Upper lobe of left lung (tissue), 6 donors: ENCODE measurements around the gene TSPEAR. TPM values are rescaled to one million over a fixed set of nuclear protein-coding genes. Genes with fewer than 3 reads are reported as not detected.

Experiments used
- ATAC-seq, 2 donors: fragments of 200-7000 bp; cut with Tn5 transposase; one replicate each; pipeline ENCODE4 v1.9.1; 2022; ENCODE audit warnings: mild to moderate bottlenecking in 2 of 2, moderate library complexity in 2 of 2; ENCODE audit not compliant: low FRiP score in 2 of 2
- DNase-seq, 2 donors: peaks; one replicate each; pipeline ENCODE4 v3.0.0-alpha.2; 2019 to 2020
- H3K27ac ChIP-seq, 4 donors: fragments of 200-600 bp; sonication (generic); one replicate each; pipeline ENCODE4 v1.5.1; 2016 to 2019
- H3K27me3 ChIP-seq, 4 donors: fragments of 200-600 bp; sonication (generic); one replicate each; pipeline ENCODE4 v1.5.1; 2017 to 2019
- H3K36me3 ChIP-seq, 4 donors: fragments of 200-600 bp; sonication (generic); one replicate each; pipeline ENCODE4 v1.5.1; 2016 to 2019
- H3K4me1 ChIP-seq, 4 donors: fragments of 200-600 bp; sonication (generic); one replicate each; pipeline ENCODE4 v1.5.1; 2018 to 2019
- H3K4me3 ChIP-seq, 4 donors: fragments of 200-600 bp; sonication (generic); one replicate each; pipeline ENCODE4 v1.5.1; 2017 to 2019; ENCODE audit warnings: mild to moderate bottlenecking in 2 of 4, moderate library complexity in 1 of 4
- H3K9me3 ChIP-seq, 4 donors: fragments of 200-600 bp; sonication (generic); one replicate each; pipeline ENCODE4 v1.5.1; 2018 to 2019
- CTCF ChIP-seq, 6 experiments: fragments of 450-650 bp in 4 of 6; fragments of 200-600 bp in 2 of 6; sonication (generic) in 2 of 6; IDR thresholded peaks; one replicate each; pipeline ENCODE4 v1.5.1; 2016 to 2019; ENCODE audit warnings: antibody characterized with exemption in 6 of 6
- EP300 ChIP-seq, 4 donors: sonication (generic); formaldehyde crosslinking; IDR thresholded peaks; one replicate each; pipeline ENCODE4 v1.5.1; 2017; ENCODE audit warnings: antibody characterized with exemption in 4 of 4, control low read depth in 2 of 4
- POLR2A ChIP-seq, 4 donors: fragments of 450-650 bp; IDR thresholded peaks; one replicate each; pipeline ENCODE4 v1.5.1; 2016 to 2017; ENCODE audit warnings: antibody characterized with exemption in 4 of 4, mild to moderate bottlenecking in 2 of 4
- POLR2AphosphoS5 ChIP-seq, 2 donors: sonication (generic); formaldehyde crosslinking; IDR thresholded peaks; one replicate each; pipeline ENCODE4 v1.5.1; 2017; ENCODE audit warnings: antibody characterized with exemption in 2 of 2
- WGBS, 2 donors: methylation state at CpG; one replicate each; pipeline ENCODE4 v1.1.5; 2017 to 2018; 5-methylcytosine and 5-hydroxymethylcytosine counted together
- total RNA-seq, 6 donors: library from RNA; depleted of rRNA in 4 of 6; stranded (reverse); fragments of >200 nt in 4 of 6; gene quantifications; one replicate each; pipeline versions ENCODE4 v1.1.0 to v1.2.1, GENCODE V29; 2016 to 2021
- donor health status: DM: no; HTN: no; CAD: no; lungs with moderate emphysema.
- donor health status: DM: no; HTN: yes; CAD: no; lungs with severe emphysema.

TSPEAR gene
- total RNA-seq, 6 donors from 2014 or later: 0.14 to 0.17 TPM; not detected in 4

DNA sequence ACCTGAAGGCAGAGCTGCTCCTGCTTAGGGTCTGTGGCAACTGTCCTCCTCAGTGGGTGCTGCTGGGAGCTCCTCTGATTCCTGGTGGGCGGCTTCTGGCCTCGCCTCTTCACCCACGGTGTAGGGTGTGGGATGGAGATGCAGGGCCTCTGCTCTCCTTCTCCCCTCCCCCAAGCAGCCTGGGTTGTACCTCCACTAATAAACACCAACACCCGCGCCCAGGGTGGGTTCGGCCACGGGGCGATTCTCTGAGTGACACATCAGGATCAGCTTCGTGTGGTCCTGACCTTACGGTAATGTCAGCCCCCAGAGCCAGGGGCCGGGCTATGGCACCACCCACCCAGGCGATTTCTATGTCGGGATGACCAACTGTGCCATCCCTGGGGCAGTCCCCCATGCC is 195.0 kb downstream of the TSPEAR start:
- Histone ChIP-seq H3K4me3 (no peak overlapping the region), H3K9me3 (no peaks in the 10 kb centered on the region), H3K27ac (no peak overlapping the region), H3K27me3 (peaks cover 0 to 7% (median 0%) of the 10 kb centered on the region in 4 donors), H3K4me1 (no peaks in the 10 kb centered on the region), H3K36me3 (no peaks in the 10 kb centered on the region)
- ATAC-seq: no peak
- TF ChIP-seq POLR2AphosphoS5 (IDR thresholded peaks at IDR 0.05): no peak
- TF ChIP-seq EP300 (IDR thresholded peaks at IDR 0.05): no peak
- TF ChIP-seq POLR2A (IDR thresholded peaks at IDR 0.05): no peak
- no peak for TF ChIP-seq CTCF (IDR thresholded peaks at IDR 0.05)
- DNase-seq: no peak
- 90 to 97% methylated on average over 12 to 13 of the region's 13 CpGs for WGBS, 2 donors

GRCh38 chr21:44515359-44516165 is 195.8 kb downstream of the TSPEAR start:
- H3K36me3 ChIP-seq: no peaks in the 10 kb centered on the region
- WGBS, 2 donors: 86 to 88% methylated on average over 24 to 32 of the region's 32 CpGs
- peaks cover 0 to 3% (median 3%) of the 10 kb centered on the region in 4 donors for H3K4me1 ChIP-seq
- TF ChIP-seq EP300 (IDR thresholded peaks at IDR 0.05) (no peak), CTCF (IDR thresholded peaks at IDR 0.05) (no peak), POLR2A (IDR thresholded peaks at IDR 0.05) (no peak), POLR2AphosphoS5 (IDR thresholded peaks at IDR 0.05) (no peak)
- peaks cover 0 to 7% (median 0%) of the 10 kb centered on the region in 4 donors for H3K27me3 ChIP-seq
- DNase-seq (no peak), ATAC-seq (no peak)
- no peaks in the 10 kb centered on the region for H3K9me3 ChIP-seq
- H3K27ac ChIP-seq: no peak overlapping the region
- H3K4me3 ChIP-seq: no peak overlapping the region

DNA sequence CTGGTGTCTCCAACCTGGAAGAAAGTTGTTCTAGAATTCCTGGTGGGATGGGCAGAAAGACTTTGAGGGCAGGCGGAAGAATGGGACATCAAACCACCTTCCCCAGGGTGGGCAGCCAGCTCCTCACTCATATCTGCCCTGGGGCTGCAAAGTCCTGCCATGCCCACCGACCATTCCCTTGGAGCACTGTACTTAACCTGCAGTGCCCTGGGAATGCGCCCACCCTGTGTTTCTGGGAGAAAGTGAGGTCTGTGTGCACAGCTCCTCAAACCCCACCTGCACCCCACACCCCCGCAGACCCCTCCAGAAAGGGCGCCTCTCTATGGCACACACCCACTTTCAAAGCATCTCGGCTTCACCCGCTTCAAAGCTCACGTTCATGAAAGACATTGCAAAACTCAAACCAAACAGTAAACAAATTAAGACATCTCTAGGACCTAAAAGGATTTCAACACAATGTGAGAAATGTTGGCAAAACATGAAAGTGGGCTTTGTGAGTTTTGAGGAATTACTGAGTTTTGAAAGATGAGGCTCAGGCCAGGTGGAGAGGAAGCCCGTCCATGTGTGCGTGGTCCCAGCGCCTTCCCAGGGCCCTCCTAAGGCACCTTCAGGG is 196.5 kb downstream of the TSPEAR start:
- no peak overlapping the region for H3K4me3 ChIP-seq
- WGBS, 2 donors: 57 to 64% methylated on average over 10 to 11 of the region's 11 CpGs
- no peak for TF ChIP-seq POLR2AphosphoS5 (IDR thresholded peaks at IDR 0.05)
- no peak for TF ChIP-seq EP300 (IDR thresholded peaks at IDR 0.05)
- TF ChIP-seq CTCF (IDR thresholded peaks at IDR 0.05): no peak
- TF ChIP-seq POLR2A (IDR thresholded peaks at IDR 0.05): no peak
- H3K27me3 ChIP-seq: peaks cover 0 to 1% (median 0%) of the 10 kb centered on the region in 4 donors
- H3K27ac ChIP-seq: no peak overlapping the region
- H3K9me3 ChIP-seq: no peaks in the 10 kb centered on the region
- no peaks in the 10 kb centered on the region for H3K36me3 ChIP-seq
- no peak for ATAC-seq
- H3K4me1 ChIP-seq: peaks cover 0 to 10% (median 10%) of the 10 kb centered on the region in 4 donors
- no peak for DNase-seq

DNA sequence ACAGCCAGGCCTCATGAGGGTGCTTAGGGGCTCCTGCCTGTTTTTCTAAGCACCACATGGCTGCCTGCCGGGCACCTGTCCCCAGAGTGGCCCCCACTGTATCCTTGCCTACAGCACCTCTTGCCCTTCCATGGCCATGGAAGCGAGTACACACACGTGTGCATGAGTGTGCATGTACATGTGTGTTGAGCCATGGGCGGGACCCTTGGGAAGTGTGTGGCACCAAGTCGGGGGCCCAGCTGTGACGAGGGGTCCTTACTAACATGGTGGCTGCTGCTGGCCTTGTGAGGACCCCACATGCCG is 197.2 kb downstream of the TSPEAR start:
- H3K27me3 ChIP-seq: no peaks in the 10 kb centered on the region

More for the DNA sequence above, 197.2 kb downstream of the TSPEAR start:
- Histone ChIP-seq H3K4me1 (peaks cover 0 to 12% (median 10%) of the 10 kb centered on the region in 4 donors), H3K27ac (no peak overlapping the region), H3K36me3 (no peaks in the 10 kb centered on the region), H3K4me3 (no peak overlapping the region), H3K9me3 (no peaks in the 10 kb centered on the region)
- DNase-seq (no peak), ATAC-seq (no peak)
- 90% methylated on average over 7 of the region's 7 CpGs; no CpG with 5 or more reads in 1 of the 2 donors for WGBS, 2 donors
- TF ChIP-seq POLR2A (IDR thresholded peaks at IDR 0.05): no peak
- TF ChIP-seq CTCF (IDR thresholded peaks at IDR 0.05): no peak
- TF ChIP-seq POLR2AphosphoS5 (IDR thresholded peaks at IDR 0.05): no peak
- no peak for TF ChIP-seq EP300 (IDR thresholded peaks at IDR 0.05)
